Measurements from ENCODE around the gene DECR2. TPM values are rescaled to one million over a fixed set of nuclear protein-coding genes. Genes with fewer than 3 reads are reported as not detected.

The DECR2 gene
- total RNA-seq, 2 experiments from 2014 or later, result 11.5 to 13.0 TPM

- POLR2A ChIA-PET, result interaction anchor here (0.6 kb wide), 1 partner anchor 35 kb away, joined by 5 read pairs; no protein-coding TSS in a partner anchor
- ATAC-seq, result no peak
- CTCF ChIA-PET, result interaction anchor here (1.0 to 1.4 kb wide), 3 partner anchors 10 to 61 kb away, joined by 3 to 4 read pairs (median 3); partner anchors contain the start of gene DECR2
- no peaks in the 10 kb centered on the region for H3K36me3 Mint-ChIP-seq (ENCODE audit: low read depth)
- peak overlapping the region; percentile 13 for H3K27ac Mint-ChIP-seq
- DNase-seq, result peak; percentile 32
- peaks cover 5% of the 10 kb centered on the region for H3K27me3 Mint-ChIP-seq
- H3K9me3 Mint-ChIP-seq (ENCODE audit: low read depth), result no peaks in the 10 kb centered on the region
- peaks cover 30% of the 10 kb centered on the region for H3K4me1 Mint-ChIP-seq
- peak overlapping the region; percentile 74 for H3K4me3 Mint-ChIP-seq
- intact Hi-C loops (cut with DNase I, micrococcal nuclease), result loop anchor here (5.0 to 10.0 kb wide), 2 partner anchors 34 to 878 kb away; partner anchors contain the start of gene UBE2I (in 1 of the 2)
These were observed 24.6 kb downstream of the DECR2 start for GRCh38 chr16:426115-426905.

- H3K9me3 Mint-ChIP-seq (ENCODE audit: low read depth), result no peaks in the 10 kb centered on the region
- H3K36me3 Mint-ChIP-seq (ENCODE audit: low read depth), result no peaks in the 10 kb centered on the region
- no peak overlapping the region for H3K27ac Mint-ChIP-seq
- H3K4me3 Mint-ChIP-seq, result peak overlapping the region; percentile 74
- no peak for DNase-seq
- no peak for ATAC-seq
- intact Hi-C loops (cut with DNase I, micrococcal nuclease), result loop anchor here (5.0 to 10.0 kb wide), 2 partner anchors 35 to 878 kb away; partner anchors contain the start of gene UBE2I (in 1 of the 2)
- POLR2A ChIA-PET, result no interaction called here
- CTCF ChIA-PET, result interaction anchor here (1.0 to 1.3 kb wide), 2 partner anchors 10 to 61 kb away, joined by 3 read pairs; no protein-coding TSS in a partner anchor
- peaks cover 30% of the 10 kb centered on the region for H3K4me1 Mint-ChIP-seq
- H3K27me3 Mint-ChIP-seq, result peaks cover 5% of the 10 kb centered on the region
These were observed 25.2 kb downstream of the DECR2 start for GRCh38 chr16:426906-427249.

- H3K36me3 Mint-ChIP-seq (ENCODE audit: low read depth), result no peaks in the 10 kb centered on the region
- POLR2A ChIA-PET, result no interaction called here
- CTCF ChIA-PET, result interaction anchor here (1.3 kb wide), 1 partner anchor 60 kb away, joined by 3 read pairs; no protein-coding TSS in a partner anchor
- ATAC-seq (no peak), DNase-seq (no peak)
- peaks cover 30% of the 10 kb centered on the region for H3K4me1 Mint-ChIP-seq
- H3K27ac Mint-ChIP-seq, result no peak overlapping the region
- peaks cover 5% of the 10 kb centered on the region for H3K27me3 Mint-ChIP-seq
- intact Hi-C loops (cut with DNase I, micrococcal nuclease), result loop anchor here (5.0 to 10.0 kb wide), 2 partner anchors 35 to 878 kb away; partner anchors contain the start of gene UBE2I (in 1 of the 2)
- no peaks in the 10 kb centered on the region for H3K9me3 Mint-ChIP-seq (ENCODE audit: low read depth)
- peak overlapping the region; percentile 74 for H3K4me3 Mint-ChIP-seq
These were observed 25.6 kb downstream of the DECR2 start for GRCh38 chr16:427250-427649.

- Mint-ChIP-seq H3K36me3 (ENCODE audit: low read depth) (no peaks in the 10 kb centered on the region), H3K27me3 (no peaks in the 10 kb centered on the region), H3K9me3 (ENCODE audit: low read depth) (no peaks in the 10 kb centered on the region), H3K27ac (no peak overlapping the region), H3K4me1 (peaks cover 22% of the 10 kb centered on the region), H3K4me3 (no peak overlapping the region)
- CTCF ChIA-PET, result interaction anchor here (0.7 kb wide), 1 partner anchor 89 kb away, joined by 3 read pairs; no protein-coding TSS in a partner anchor
- POLR2A ChIA-PET, result interaction anchor here (0.6 kb wide), 1 partner anchor 169 kb away, joined by 3 read pairs; no protein-coding TSS in a partner anchor
- ATAC-seq (no peak), DNase-seq (no peak)
- intact Hi-C loops (cut with DNase I, micrococcal nuclease), result no loop called here
These were observed 29.2 kb downstream of the DECR2 start for GRCh38 chr16:430904-431303.

- no peaks in the 10 kb centered on the region for H3K36me3 Mint-ChIP-seq (ENCODE audit: low read depth)
- no peaks in the 10 kb centered on the region for H3K9me3 Mint-ChIP-seq (ENCODE audit: low read depth)
- H3K4me3 Mint-ChIP-seq, result no peak overlapping the region
- no peak for DNase-seq
- CTCF ChIA-PET, result no interaction called here
- intact Hi-C loops (cut with DNase I, micrococcal nuclease), result no loop called here
- ATAC-seq, result no peak
- H3K4me1 Mint-ChIP-seq, result no peaks in the 10 kb centered on the region
- no peaks in the 10 kb centered on the region for H3K27me3 Mint-ChIP-seq
- H3K27ac Mint-ChIP-seq, result no peak overlapping the region
- POLR2A ChIA-PET, result no interaction called here
These were observed 38.9 kb downstream of the DECR2 start for GRCh38 chr16:440627-441026.

GRCh38 chr16:441447-441846, 39.8 kb downstream of the DECR2 start:
- Mint-ChIP-seq H3K27ac (no peak overlapping the region), H3K36me3 (ENCODE audit: low read depth) (no peaks in the 10 kb centered on the region), H3K9me3 (ENCODE audit: low read depth) (no peaks in the 10 kb centered on the region), H3K4me3 (no peak overlapping the region), H3K4me1 (no peaks in the 10 kb centered on the region), H3K27me3 (no peaks in the 10 kb centered on the region)
- CTCF ChIA-PET, result no interaction called here
- intact Hi-C loops (cut with DNase I, micrococcal nuclease), result no loop called here
- no peak for DNase-seq
- ATAC-seq, result no peak
- POLR2A ChIA-PET, result no interaction called here

- Mint-ChIP-seq H3K36me3 (ENCODE audit: low read depth) (no peaks in the 10 kb centered on the region), H3K4me3 (no peak overlapping the region), H3K27me3 (no peaks in the 10 kb centered on the region), H3K27ac (no peak overlapping the region), H3K4me1 (no peaks in the 10 kb centered on the region), H3K9me3 (ENCODE audit: low read depth) (no peaks in the 10 kb centered on the region)
- CTCF ChIA-PET, result no interaction called here
- ATAC-seq, result no peak
- DNase-seq, result no peak
- intact Hi-C loops (cut with DNase I, micrococcal nuclease), result no loop called here
- POLR2A ChIA-PET, result no interaction called here
These were observed 41.3 kb downstream of the DECR2 start for GRCh38 chr16:442976-443375.

- POLR2A ChIA-PET, result no interaction called here
- H3K36me3 Mint-ChIP-seq (ENCODE audit: low read depth), result no peaks in the 10 kb centered on the region
- no peak for DNase-seq
- H3K27ac Mint-ChIP-seq, result no peak overlapping the region
- no peaks in the 10 kb centered on the region for H3K4me1 Mint-ChIP-seq
- no peaks in the 10 kb centered on the region for H3K27me3 Mint-ChIP-seq
- H3K4me3 Mint-ChIP-seq, result no peak overlapping the region
- H3K9me3 Mint-ChIP-seq (ENCODE audit: low read depth), result no peaks in the 10 kb centered on the region
- intact Hi-C loops (cut with DNase I, micrococcal nuclease), result no loop called here
- CTCF ChIA-PET, result interaction anchor here (1.0 kb wide), 1 partner anchor 43 kb away, joined by 3 read pairs; no protein-coding TSS in a partner anchor
- no peak for ATAC-seq
These were observed 42.3 kb downstream of the DECR2 start for GRCh38 chr16:444027-444426.

GRCh38 chr16:445566-445965, 43.9 kb downstream of the DECR2 start:
- Mint-ChIP-seq H3K9me3 (ENCODE audit: low read depth) (no peaks in the 10 kb centered on the region), H3K36me3 (ENCODE audit: low read depth) (no peaks in the 10 kb centered on the region), H3K27ac (no peak overlapping the region), H3K4me1 (no peaks in the 10 kb centered on the region), H3K27me3 (no peaks in the 10 kb centered on the region), H3K4me3 (no peak overlapping the region)
- ChIA-PET POLR2A (interaction anchor here (0.6 kb wide), 1 partner anchor 9 kb away, joined by 6 read pairs; no protein-coding TSS in a partner anchor), CTCF (interaction anchor here (0.6 kb wide), 1 partner anchor 8 kb away, joined by 4 read pairs; no protein-coding TSS in a partner anchor)
- intact Hi-C loops (cut with DNase I, micrococcal nuclease), result no loop called here
- ATAC-seq, result no peak
- no peak for DNase-seq

GRCh38 chr16:450385-450784, 48.7 kb downstream of the DECR2 start:
- ATAC-seq (no peak), DNase-seq (no peak)
- intact Hi-C loops (cut with DNase I, micrococcal nuclease), result no loop called here
- H3K4me3 Mint-ChIP-seq, result no peak overlapping the region
- POLR2A ChIA-PET, result no interaction called here
- CTCF ChIA-PET, result interaction anchor here (0.6 to 1.7 kb wide), 2 partner anchors 13 to 37 kb away, joined by 3 to 5 read pairs; no protein-coding TSS in a partner anchor
- H3K27me3 Mint-ChIP-seq, result no peaks in the 10 kb centered on the region
- H3K9me3 Mint-ChIP-seq (ENCODE audit: low read depth), result no peaks in the 10 kb centered on the region
- peaks cover 5% of the 10 kb centered on the region for H3K4me1 Mint-ChIP-seq
- H3K27ac Mint-ChIP-seq, result no peak overlapping the region
- no peaks in the 10 kb centered on the region for H3K36me3 Mint-ChIP-seq (ENCODE audit: low read depth)

GRCh38 chr16:450785-451512, 49.3 kb downstream of the DECR2 start:
- no peaks in the 10 kb centered on the region for H3K9me3 Mint-ChIP-seq (ENCODE audit: low read depth)
- POLR2A ChIA-PET, result no interaction called here
- H3K4me3 Mint-ChIP-seq, result no peak overlapping the region
- H3K4me1 Mint-ChIP-seq, result peaks cover 5% of the 10 kb centered on the region
- ATAC-seq, result no peak
- DNase-seq, result no peak
- CTCF ChIA-PET, result interaction anchor here (0.6 kb wide), 1 partner anchor 37 kb away, joined by 3 read pairs; no protein-coding TSS in a partner anchor
- H3K27ac Mint-ChIP-seq, result no peak overlapping the region
- no peaks in the 10 kb centered on the region for H3K36me3 Mint-ChIP-seq (ENCODE audit: low read depth)
- intact Hi-C loops (cut with DNase I, micrococcal nuclease), result no loop called here
- H3K27me3 Mint-ChIP-seq, result no peaks in the 10 kb centered on the region

Measured in activated CD4-positive, alpha-beta T cell treated with anti-CD3 and anti-CD28 coated beads for 36 hours (primary cell).